Skeletal muscle satellite cell (primary cell): ENCODE measurements around the gene C10orf67.

ENCODE experiments used
- H3K27me3 ChIP-seq: 2 replicates; pipeline ENCODE4 v1.7.0; 2013; ENCODE audit warnings: low read length; ENCODE audit not compliant: control insufficient read depth, insufficient read depth
- H3K36me3 ChIP-seq: 2 replicates; pipeline ENCODE4 v1.7.0; 2013; ENCODE audit warnings: mild to moderate bottlenecking, control low read depth, low read length; ENCODE audit not compliant: insufficient read depth
- H3K4me1 ChIP-seq: 2 replicates; pipeline ENCODE4 v1.7.0; 2013; ENCODE audit warnings: low read length; ENCODE audit not compliant: control insufficient read depth, insufficient read depth
- H3K4me2 ChIP-seq: 2 replicates; pipeline ENCODE4 v1.7.0; 2013; ENCODE audit warnings: mild to moderate bottlenecking, low read length
- H3K4me3 ChIP-seq: 2 replicates; pipeline ENCODE4 v1.7.0; 2013; ENCODE audit warnings: low read length
- H3K9ac ChIP-seq: 2 replicates; pipeline ENCODE4 v1.7.0; 2013; ENCODE audit warnings: mild to moderate bottlenecking, low read depth, low read length, moderate library complexity
- H3K9me3 ChIP-seq: replicated peaks from 2 replicates; pipeline ENCODE4 v1.7.0; 2013; ENCODE audit warnings: mild to moderate bottlenecking, control low read depth, low read length

Gene C10orf67

GRCh38 chr10:23338886-23339285 is 5.7 kb downstream of the C10orf67 start:
- H3K4me3 ChIP-seq, result no peak overlapping the region
- H3K9ac ChIP-seq, result no peak overlapping the region
- no peaks in the 10 kb centered on the region for H3K27me3 ChIP-seq
- peaks cover 6% of the 10 kb centered on the region for H3K4me1 ChIP-seq
- no peak overlapping the region for H3K4me2 ChIP-seq
- no peaks in the 10 kb centered on the region for H3K36me3 ChIP-seq
- no peaks in the 10 kb centered on the region for H3K9me3 ChIP-seq

DNA sequence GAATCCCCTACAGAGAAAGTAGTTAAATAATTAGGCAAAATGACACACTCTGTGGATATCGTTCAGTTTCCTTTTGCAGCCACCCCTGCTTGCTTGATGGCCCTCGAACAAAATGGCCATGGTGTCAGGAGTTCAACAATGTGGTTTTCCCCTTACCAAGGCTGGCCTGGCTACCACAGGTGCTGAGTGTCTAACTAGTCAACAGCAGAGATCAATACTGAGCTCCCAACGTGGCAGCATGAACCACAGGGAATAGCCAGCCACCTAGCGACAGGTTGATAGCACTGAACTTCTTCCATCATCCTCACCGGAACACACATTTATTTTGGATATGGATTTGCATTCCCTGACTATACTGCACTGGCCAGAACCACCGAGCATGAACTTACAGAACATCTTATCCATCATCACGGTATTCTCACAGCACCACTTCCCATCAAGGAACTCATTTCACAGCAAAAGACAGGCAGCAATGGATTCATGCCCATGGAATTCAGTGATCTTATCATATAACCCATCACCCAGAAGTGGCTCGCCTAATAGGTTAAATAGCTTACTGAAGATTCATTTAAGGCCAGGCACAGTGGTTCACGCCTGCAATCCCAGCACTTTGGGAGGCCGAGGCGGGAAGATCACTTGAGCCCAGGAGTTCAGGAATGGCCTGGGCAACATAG is 6.3 kb downstream of the C10orf67 start:
- Histone ChIP-seq H3K4me2 (no peak overlapping the region), H3K4me3 (no peak overlapping the region), H3K4me1 (peaks cover 2% of the 10 kb centered on the region), H3K36me3 (no peaks in the 10 kb centered on the region), H3K9ac (no peak overlapping the region), H3K9me3 (no peaks in the 10 kb centered on the region), H3K27me3 (no peaks in the 10 kb centered on the region)

DNA sequence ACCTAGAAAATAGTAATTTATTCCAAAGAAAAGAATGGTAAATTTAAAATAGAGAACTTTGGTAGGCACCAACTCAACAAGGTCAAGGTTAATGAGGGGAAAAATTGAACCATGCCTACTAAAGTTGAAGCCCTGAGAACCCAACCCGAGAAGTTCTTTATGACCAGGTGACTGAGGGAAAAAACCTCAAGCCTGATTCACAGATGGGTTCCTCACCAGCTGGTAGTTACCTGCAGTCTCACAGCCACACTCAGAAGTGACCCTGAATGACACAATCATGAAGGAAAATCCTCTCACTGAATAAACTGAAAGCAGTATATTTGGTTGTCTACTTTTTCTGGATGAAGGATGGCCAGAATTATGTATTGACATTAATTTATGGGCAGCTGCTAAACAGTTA is 7.0 kb downstream of the C10orf67 start:
- Histone ChIP-seq H3K9ac (no peak overlapping the region), H3K4me1 (peaks cover 2% of the 10 kb centered on the region), H3K36me3 (no peaks in the 10 kb centered on the region), H3K4me3 (no peak overlapping the region), H3K27me3 (no peaks in the 10 kb centered on the region), H3K4me2 (no peak overlapping the region), H3K9me3 (no peaks in the 10 kb centered on the region)

- Histone ChIP-seq H3K4me2 (peak overlapping the region; percentile 21), H3K27me3 (no peaks in the 10 kb centered on the region), H3K9ac (no peak overlapping the region), H3K36me3 (no peaks in the 10 kb centered on the region), H3K9me3 (no peaks in the 10 kb centered on the region), H3K4me3 (no peak overlapping the region), H3K4me1 (peaks cover 5% of the 10 kb centered on the region)
These were observed 12.9 kb downstream of the C10orf67 start for GRCh38 chr10:23331567-23332301.

GRCh38 chr10:23330948-23331347 is 13.6 kb downstream of the C10orf67 start:
- no peaks in the 10 kb centered on the region for H3K9me3 ChIP-seq
- H3K4me3 ChIP-seq, result no peak overlapping the region
- no peaks in the 10 kb centered on the region for H3K27me3 ChIP-seq
- no peak overlapping the region for H3K9ac ChIP-seq
- no peak overlapping the region for H3K4me2 ChIP-seq
- H3K4me1 ChIP-seq, result peaks cover 5% of the 10 kb centered on the region
- H3K36me3 ChIP-seq, result no peaks in the 10 kb centered on the region

- no peaks in the 10 kb centered on the region for H3K9me3 ChIP-seq
- no peak overlapping the region for H3K9ac ChIP-seq
- H3K4me2 ChIP-seq, result no peak overlapping the region
- no peaks in the 10 kb centered on the region for H3K4me1 ChIP-seq
- H3K36me3 ChIP-seq, result no peaks in the 10 kb centered on the region
- H3K4me3 ChIP-seq, result no peak overlapping the region
- H3K27me3 ChIP-seq, result no peaks in the 10 kb centered on the region
These were observed 17.9 kb downstream of the C10orf67 start for GRCh38 chr10:23326544-23327307.

- Histone ChIP-seq H3K36me3 (no peaks in the 10 kb centered on the region), H3K4me1 (no peaks in the 10 kb centered on the region), H3K4me2 (no peak overlapping the region), H3K27me3 (no peaks in the 10 kb centered on the region), H3K4me3 (no peak overlapping the region), H3K9ac (no peak overlapping the region), H3K9me3 (no peaks in the 10 kb centered on the region)
These were observed 19.5 kb downstream of the C10orf67 start for GRCh38 chr10:23325132-23325531.

DNA sequence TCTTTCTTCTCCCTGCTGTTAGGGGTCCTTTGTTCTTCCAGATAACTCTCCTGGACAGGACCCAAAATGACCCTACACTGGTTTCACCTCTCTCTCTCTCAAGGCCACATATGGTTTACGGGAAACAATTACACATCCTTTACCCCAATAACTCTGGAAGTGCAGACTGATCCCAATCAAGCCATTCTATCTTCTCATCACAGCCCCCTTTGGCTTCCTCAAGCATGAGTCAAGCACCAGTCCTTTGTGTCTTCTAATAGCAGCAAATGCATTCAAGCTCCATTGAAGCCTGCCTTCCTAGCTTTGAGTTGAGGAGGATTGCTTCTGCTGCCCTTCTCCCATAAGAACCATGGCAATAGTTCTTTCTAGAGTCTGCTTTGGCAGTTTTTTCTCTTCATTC is 20.2 kb downstream of the C10orf67 start:
- no peaks in the 10 kb centered on the region for H3K9me3 ChIP-seq
- no peaks in the 10 kb centered on the region for H3K36me3 ChIP-seq
- H3K4me2 ChIP-seq, result no peak overlapping the region
- no peaks in the 10 kb centered on the region for H3K27me3 ChIP-seq
- H3K9ac ChIP-seq, result no peak overlapping the region
- no peaks in the 10 kb centered on the region for H3K4me1 ChIP-seq
- no peak overlapping the region for H3K4me3 ChIP-seq

GRCh38 chr10:23322082-23322481 is 22.5 kb downstream of the C10orf67 start:
- Histone ChIP-seq H3K36me3 (no peaks in the 10 kb centered on the region), H3K4me3 (no peak overlapping the region), H3K9ac (no peak overlapping the region), H3K4me1 (no peaks in the 10 kb centered on the region), H3K27me3 (no peaks in the 10 kb centered on the region), H3K4me2 (no peak overlapping the region), H3K9me3 (no peaks in the 10 kb centered on the region)

DNA sequence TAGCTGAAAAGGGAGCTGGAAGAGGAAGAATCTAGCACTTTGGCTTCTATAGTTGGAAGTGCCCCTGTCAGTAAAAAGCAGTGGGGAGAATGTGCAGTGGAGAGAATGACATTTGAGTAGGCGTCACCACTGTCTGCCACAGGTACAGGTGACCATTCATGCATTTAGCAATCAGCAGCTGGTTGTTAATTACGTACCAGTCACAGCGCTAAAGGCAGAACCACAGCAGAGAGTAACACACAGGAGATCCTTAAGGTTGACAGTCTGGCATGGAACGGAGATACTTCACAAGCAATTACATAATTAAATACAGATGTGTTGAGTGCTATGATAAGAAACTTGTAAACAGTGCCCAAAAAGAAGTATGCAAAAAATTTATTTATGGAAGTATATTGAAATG is 24.8 kb downstream of the C10orf67 start:
- no peak overlapping the region for H3K4me3 ChIP-seq
- no peaks in the 10 kb centered on the region for H3K36me3 ChIP-seq
- no peak overlapping the region for H3K4me2 ChIP-seq
- H3K9ac ChIP-seq, result no peak overlapping the region
- no peaks in the 10 kb centered on the region for H3K9me3 ChIP-seq
- H3K27me3 ChIP-seq, result no peaks in the 10 kb centered on the region
- no peaks in the 10 kb centered on the region for H3K4me1 ChIP-seq

DNA sequence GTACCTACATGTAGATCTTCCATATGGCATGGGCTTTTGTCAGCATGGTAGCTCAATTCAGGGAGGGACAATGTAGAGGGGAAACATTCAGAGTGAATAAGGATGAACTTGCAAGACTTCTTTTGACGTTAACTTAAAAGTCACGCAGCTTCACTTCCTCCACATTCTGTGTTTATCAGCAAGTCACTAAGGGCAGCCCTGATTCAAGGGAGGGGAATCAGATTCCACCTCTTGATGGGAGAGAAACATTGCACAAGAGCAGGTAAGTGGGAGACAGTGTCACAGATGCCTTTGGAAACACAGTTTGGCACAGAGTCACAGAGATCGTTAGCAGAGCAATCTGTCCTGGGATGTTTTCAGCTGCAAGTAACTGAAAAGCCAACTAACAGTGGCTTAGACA is 26.2 kb downstream of the C10orf67 start:
- Histone ChIP-seq H3K36me3 (no peaks in the 10 kb centered on the region), H3K9ac (no peak overlapping the region), H3K9me3 (no peaks in the 10 kb centered on the region), H3K27me3 (no peaks in the 10 kb centered on the region), H3K4me2 (no peak overlapping the region), H3K4me1 (no peaks in the 10 kb centered on the region), H3K4me3 (no peak overlapping the region)
